ENCODE data around the gene AK5.

Gene AK5

DNA sequence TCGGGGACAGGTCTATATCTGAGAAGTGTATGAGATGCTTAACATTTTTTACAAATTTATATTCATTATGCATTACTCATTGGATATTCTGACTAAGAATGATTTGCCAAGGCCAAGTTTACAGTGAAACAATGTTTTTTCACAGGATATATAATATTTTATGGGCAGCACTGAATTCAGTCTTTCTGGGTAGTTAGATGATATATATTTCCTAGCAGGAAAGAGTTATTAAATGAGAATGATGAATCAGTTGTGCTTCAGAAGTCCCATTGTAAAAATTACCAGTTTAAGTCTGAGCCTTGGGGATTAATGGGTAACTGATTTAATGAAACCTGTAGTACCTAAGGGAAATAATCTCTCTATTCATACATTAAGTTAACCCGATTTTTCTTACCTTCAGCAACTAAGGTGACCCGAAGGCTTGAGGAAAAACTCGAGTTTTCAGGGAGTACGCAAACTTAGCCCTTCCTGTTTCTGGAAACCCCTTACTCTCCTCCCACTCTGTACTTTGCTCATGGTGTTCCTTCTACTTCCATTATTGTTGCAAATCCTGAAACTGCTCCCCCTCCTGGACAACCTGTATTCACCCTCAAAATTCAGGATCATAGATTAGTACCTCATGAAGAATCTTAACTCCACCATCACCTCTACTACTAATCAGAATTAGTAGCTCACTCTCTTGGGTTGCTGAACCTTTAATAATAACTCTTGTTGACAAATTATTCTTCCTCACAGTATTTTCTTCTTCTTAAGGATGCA, 135.1 kb downstream of the AK5 start:
- TF ChIP-seq, protein P1, sequence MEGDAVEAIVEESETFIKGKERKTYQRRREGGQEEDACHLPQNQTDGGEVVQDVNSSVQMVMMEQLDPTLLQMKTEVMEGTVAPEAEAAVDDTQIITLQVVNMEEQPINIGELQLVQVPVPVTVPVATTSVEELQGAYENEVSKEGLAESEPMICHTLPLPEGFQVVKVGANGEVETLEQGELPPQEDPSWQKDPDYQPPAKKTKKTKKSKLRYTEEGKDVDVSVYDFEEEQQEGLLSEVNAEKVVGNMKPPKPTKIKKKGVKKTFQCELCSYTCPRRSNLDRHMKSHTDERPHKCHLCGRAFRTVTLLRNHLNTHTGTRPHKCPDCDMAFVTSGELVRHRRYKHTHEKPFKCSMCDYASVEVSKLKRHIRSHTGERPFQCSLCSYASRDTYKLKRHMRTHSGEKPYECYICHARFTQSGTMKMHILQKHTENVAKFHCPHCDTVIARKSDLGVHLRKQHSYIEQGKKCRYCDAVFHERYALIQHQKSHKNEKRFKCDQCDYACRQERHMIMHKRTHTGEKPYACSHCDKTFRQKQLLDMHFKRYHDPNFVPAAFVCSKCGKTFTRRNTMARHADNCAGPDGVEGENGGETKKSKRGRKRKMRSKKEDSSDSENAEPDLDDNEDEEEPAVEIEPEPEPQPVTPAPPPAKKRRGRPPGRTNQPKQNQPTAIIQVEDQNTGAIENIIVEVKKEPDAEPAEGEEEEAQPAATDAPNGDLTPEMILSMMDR (IDR thresholded peaks at IDR 0.05) = peak; percentile 38; the same call in 1 of the 2 replicates

DNA sequence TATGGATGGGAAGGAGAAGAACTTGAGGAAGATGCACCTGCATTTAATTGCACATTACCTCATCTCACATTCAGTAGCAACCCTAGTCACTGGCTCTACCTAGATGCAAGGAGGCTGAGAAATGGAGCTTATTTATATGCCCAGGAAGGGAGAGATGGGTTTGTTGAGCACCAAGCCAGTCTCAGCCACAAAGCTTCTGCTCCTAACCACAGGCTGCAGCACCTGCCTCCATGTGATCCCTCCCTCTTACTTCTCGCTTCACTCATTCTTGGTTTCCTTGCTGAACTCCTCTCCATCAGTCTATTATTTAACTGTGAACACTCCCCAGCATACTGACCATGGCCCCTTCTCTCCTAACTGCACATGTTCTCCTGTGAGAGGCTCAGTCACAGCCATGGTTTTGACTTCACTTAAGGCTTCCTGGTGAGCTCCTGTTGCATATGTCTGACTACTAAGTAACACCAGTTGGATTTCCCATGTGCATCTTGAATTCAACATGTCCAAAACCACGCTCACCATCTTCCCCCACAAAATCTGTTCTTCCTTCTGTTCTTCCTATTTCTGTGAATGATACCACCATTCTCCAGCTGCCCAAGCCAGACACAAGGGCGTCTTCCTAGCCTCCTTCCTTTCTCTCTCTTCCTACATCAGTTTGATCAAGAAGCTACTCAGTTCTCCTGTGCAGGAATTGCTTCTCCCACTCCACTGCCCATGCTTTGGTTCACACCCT, 139.8 kb downstream of the AK5 start:
- TF ChIP-seq, protein P1 (IDR thresholded peaks at IDR 0.05) = no peak

DNA sequence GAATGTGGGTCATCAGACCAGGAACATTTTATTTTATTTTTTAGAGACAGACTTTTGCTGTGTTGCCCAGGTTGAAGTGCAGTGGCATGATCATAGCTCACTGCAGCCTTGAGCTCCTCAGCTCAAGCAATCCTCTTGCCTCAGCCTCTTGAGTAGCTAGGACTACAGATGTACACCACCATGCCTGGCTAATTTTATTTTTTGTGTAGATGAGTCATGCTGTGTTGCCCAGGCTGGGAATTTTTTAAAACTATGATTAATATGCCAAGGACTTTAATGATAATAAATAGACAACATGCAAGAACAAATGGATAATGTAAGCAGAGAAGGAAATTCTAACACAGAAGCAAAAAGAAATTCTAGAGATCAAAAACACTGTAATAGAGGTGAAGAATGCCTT, 142.4 kb downstream of the AK5 start:
- TF ChIP-seq, protein P1 (IDR thresholded peaks at IDR 0.05) = no peak

DNA sequence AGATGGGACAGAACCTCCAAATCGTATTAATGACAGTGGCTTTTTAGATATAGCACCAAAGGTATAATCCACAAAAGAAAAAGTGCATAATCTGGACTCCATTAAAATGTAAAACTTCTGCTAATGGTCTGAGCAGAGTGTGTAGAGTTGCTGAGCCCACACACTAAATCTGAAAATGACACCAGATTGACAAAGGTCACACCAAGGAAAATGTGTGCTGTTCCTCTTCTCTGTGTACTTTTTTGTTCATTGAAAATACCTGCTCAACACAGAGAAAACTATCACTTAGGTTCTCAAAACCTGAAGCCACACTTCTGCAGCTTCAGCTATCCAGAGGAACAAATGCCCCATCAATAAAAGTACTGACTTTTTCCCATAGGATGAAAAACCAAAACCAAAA, 146.2 kb downstream of the AK5 start:
- TF ChIP-seq, protein P1 (IDR thresholded peaks at IDR 0.05) = no peak

DNA sequence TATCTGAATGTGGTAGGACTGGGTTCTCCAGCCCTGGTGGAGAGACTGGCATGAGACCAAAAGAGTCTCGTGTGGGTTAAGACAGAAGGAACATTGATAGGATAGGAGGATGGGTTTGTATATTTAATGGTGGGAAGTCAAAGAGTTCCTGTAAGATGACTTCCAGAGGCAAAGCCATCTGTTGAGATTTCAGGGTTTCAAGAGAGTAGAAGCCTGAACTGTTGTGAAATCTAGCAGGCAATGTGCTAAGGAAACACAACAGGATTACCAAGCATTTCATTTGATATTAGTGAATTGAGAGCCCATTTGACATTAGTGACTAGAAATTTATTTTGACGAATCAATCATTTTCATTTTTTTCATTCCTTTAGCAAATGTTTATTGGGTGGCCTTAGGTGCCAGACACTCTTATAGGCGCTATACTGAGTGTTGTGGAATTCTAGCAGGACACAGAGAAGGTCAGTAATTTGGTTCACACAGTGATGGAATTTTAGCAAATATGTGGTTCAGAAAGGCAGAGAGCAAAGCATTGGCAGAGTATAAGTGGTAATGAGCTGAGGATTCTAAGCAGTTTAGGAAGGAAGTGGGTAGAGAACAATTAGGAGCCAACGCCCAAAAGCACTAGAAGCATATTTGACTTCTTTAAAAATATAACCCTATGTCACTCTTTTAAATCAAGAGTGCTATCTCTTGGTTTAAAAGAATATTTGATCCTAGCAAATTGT, 149.3 kb downstream of the AK5 start:
- TF ChIP-seq, protein P1 (IDR thresholded peaks at IDR 0.05) = no peak

DNA sequence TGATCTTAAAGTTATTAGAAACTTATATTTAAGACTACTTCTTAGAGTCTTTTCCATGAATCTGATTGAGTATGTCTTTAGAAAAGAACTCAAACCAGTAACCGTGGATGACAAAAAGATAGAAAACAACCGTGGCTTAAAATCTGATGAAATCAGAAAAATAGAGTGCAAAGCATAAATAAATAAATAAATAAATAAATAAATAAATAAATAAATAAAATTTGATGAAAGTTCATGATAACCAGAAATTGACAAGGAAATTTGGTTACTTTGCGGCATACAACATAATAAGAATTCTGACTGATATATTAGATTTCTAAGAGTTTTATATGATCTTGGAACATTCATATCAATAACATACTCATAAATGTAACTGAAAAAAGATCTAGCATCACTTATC, 152.1 kb downstream of the AK5 start:
- TF ChIP-seq, protein P1 (IDR thresholded peaks at IDR 0.05) = no peak

DNA sequence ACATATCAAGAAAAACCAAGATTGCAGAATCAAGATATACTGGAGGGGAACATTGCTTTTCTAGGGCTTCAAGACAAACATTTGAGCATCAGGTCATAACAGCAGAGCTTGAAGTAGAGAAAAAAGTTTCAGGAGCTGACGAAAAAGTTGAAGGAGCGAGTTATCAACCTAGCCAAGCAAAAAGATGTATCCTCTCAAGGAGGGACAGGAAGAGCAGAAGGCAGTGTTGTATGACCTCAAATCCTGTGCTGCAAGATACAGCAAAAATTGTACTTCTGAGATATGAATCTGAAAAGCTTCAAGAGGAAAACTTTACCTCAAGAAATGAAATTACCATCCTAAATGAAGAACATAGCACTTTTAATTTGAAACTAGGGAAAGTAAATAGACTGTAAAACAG, 153.1 kb downstream of the AK5 start:
- TF ChIP-seq, protein P1 (IDR thresholded peaks at IDR 0.05) = no peak
